Neuronal stem cell (in vitro differentiated cells): ENCODE measurements around the gene NFIB.

Experiments used
- DNase-seq: peaks from one replicate; pipeline ENCODE4 v3.0.0-alpha.2; 2013; ENCODE audit warnings: low spot score
- H2AFZ ChIP-seq: one replicate; pipeline ENCODE4 v1.6.1; 2013; ENCODE audit warnings: mild to moderate bottlenecking, low read length, inconsistent platforms
- H2AK5ac ChIP-seq: 2 replicates; pipeline ENCODE4 v1.6.1; 2013; ENCODE audit warnings: low read depth, mild to moderate bottlenecking, inconsistent platforms, low read length, moderate library complexity, mixed read lengths
- H2BK120ac ChIP-seq: 2 replicates; pipeline ENCODE4 v1.6.1; 2013; ENCODE audit warnings: low read depth, mild to moderate bottlenecking, inconsistent platforms, low read length, moderate library complexity, mixed read lengths
- H2BK12ac ChIP-seq: one replicate; pipeline ENCODE4 v1.6.1; 2013; ENCODE audit warnings: low read length, inconsistent platforms
- H2BK15ac ChIP-seq: 2 replicates; pipeline ENCODE4 v1.6.1; 2013; ENCODE audit warnings: mild to moderate bottlenecking, low read length, inconsistent platforms, mixed read lengths
- H2BK5ac ChIP-seq: one replicate; pipeline ENCODE4 v1.6.1; 2013; ENCODE audit warnings: inconsistent platforms, mild to moderate bottlenecking, low read length, moderate library complexity
- H3K14ac ChIP-seq: one replicate; pipeline ENCODE4 v1.6.1; 2013; ENCODE audit warnings: low read length, inconsistent platforms
- H3K18ac ChIP-seq: 2 replicates; pipeline ENCODE4 v1.6.1; 2013; ENCODE audit warnings: low read length, inconsistent platforms
- H3K23ac ChIP-seq: 2 replicates; pipeline ENCODE4 v1.6.1; 2013; ENCODE audit warnings: low read depth, mild to moderate bottlenecking, mixed read lengths, low read length, inconsistent platforms; ENCODE audit not compliant: poor library complexity
- H3K27ac ChIP-seq: replicated peaks from 3 replicates; pipeline ENCODE4 v1.5.1; 2013; ENCODE audit warnings: low read length, inconsistent platforms
- H3K27me3 ChIP-seq, 3 experiments: 2 replicates each; pipeline ENCODE4 v1.6.1; 2013; ENCODE audit warnings: low read length in 3 of 3, mild to moderate bottlenecking in 2 of 3, inconsistent platforms in 1 of 3, low read depth in 1 of 3, mixed read lengths in 1 of 3, moderate library complexity in 1 of 3; ENCODE audit not compliant: control insufficient read depth in 3 of 3, insufficient read depth in 3 of 3
- H3K36me3 ChIP-seq, 2 donors: replicated peaks in 1 of 2; 2 replicates each; pipeline ENCODE4 v1.6.1; 2013; ENCODE audit warnings: low read length in 2 of 2; ENCODE audit not compliant: control insufficient read depth in 2 of 2, insufficient read depth in 2 of 2
- H3K4ac ChIP-seq: 2 replicates; pipeline ENCODE4 v1.6.1; 2013; ENCODE audit warnings: inconsistent platforms, mild to moderate bottlenecking, low read length, moderate library complexity
- H3K4me1 ChIP-seq, 2 donors: 1 replicate in 1 of 2; 2 replicates in 1 of 2; pipeline ENCODE4 v1.6.1; 2013; ENCODE audit warnings: low read length in 2 of 2, low read depth in 1 of 2; ENCODE audit not compliant: control insufficient read depth in 2 of 2, insufficient read depth in 1 of 2
- H3K4me2 ChIP-seq: one replicate; pipeline ENCODE4 v1.6.1; 2013; ENCODE audit warnings: mild to moderate bottlenecking, low read length, inconsistent platforms; ENCODE audit not compliant: insufficient read depth, poor library complexity, severe bottlenecking
- H3K4me3 ChIP-seq, 2 donors: 2 replicates each; pipeline ENCODE4 v1.5.1; 2013; ENCODE audit warnings: low read length in 2 of 2, mild to moderate bottlenecking in 2 of 2, inconsistent platforms in 1 of 2, moderate library complexity in 1 of 2
- H3K79me1 ChIP-seq: one replicate; pipeline ENCODE4 v1.6.1; 2013; ENCODE audit warnings: low read depth, mild to moderate bottlenecking, inconsistent platforms, low read length, moderate library complexity
- H3K9ac ChIP-seq: one replicate; pipeline ENCODE4 v1.6.1; 2013; ENCODE audit warnings: mild to moderate bottlenecking, low read depth, low read length, inconsistent platforms; ENCODE audit not compliant: poor library complexity
- H3K9me3 ChIP-seq, 2 donors: replicated peaks in 1 of 2; 2 replicates each; pipeline versions ENCODE3 to v1.6.1; 2013; ENCODE audit warnings: low read length in 2 of 2, mild to moderate bottlenecking in 2 of 2, inconsistent platforms in 1 of 2, low read depth in 1 of 2, mixed read lengths in 1 of 2, moderate library complexity in 1 of 2; ENCODE audit not compliant: control insufficient read depth in 2 of 2, insufficient read depth in 1 of 2
- H4K8ac ChIP-seq: one replicate; pipeline ENCODE4 v1.6.1; 2013; ENCODE audit warnings: low read depth, mild to moderate bottlenecking, inconsistent platforms, low read length, moderate library complexity
- H4K91ac ChIP-seq: one replicate; pipeline ENCODE4 v1.6.1; 2013; ENCODE audit warnings: low read length, low read depth, mild to moderate bottlenecking, inconsistent platforms; ENCODE audit not compliant: poor library complexity
- WGBS, 2 donors: extraction: QIAGEN DNeasy Blood & Tissue Kit; methylation state at CpG; one replicate each; pipeline ENCODE4 v1.1.7; 2013; ENCODE audit warnings: missing lambda C conversion rate in 2 of 2, mixed read lengths in 1 of 2; ENCODE audit not compliant: insufficient read length in 2 of 2, insufficient replicate concordance in 1 of 2; ENCODE audit errors: extremely low coverage in 2 of 2; 5-methylcytosine and 5-hydroxymethylcytosine counted together

The NFIB gene

GRCh38 chr9:14220256-14220655 is 93.7 kb downstream of the NFIB start:
- Histone ChIP-seq H3K36me3 (no peaks in the 10 kb centered on the region), H3K79me1 (no peaks in the 10 kb centered on the region), H3K27me3 (no peaks in the 10 kb centered on the region), H2AFZ (no peak overlapping the region), H3K27ac (no peak overlapping the region), H3K4me1 (no peaks in the 10 kb centered on the region), H2BK12ac (no peak overlapping the region), H3K9ac (no peak overlapping the region), H3K4me3 (no peak overlapping the region), H3K9me3 (no peaks in the 10 kb centered on the region), H3K23ac (no peak overlapping the region), H4K91ac (no peak overlapping the region), H3K4ac (no peak overlapping the region), H3K4me2 (no peak overlapping the region), H3K14ac (no peak overlapping the region), H2AK5ac (no peak overlapping the region), H2BK5ac (no peak overlapping the region), H2BK15ac (no peak overlapping the region), H2BK120ac (no peak overlapping the region), H3K18ac (no peak overlapping the region), H4K8ac (no peak overlapping the region)
- no peak for DNase-seq
- no CpG with 5 or more reads among the region's 3 CpGs for whole genome bisulfite sequencing, 2 donors

- no peaks in the 10 kb centered on the region for H3K4me1 ChIP-seq
Observed at GRCh38 chr9:14219850-14220249, 94.1 kb downstream of the NFIB start.

GRCh38 chr9:14218253-14218652 is 95.7 kb downstream of the NFIB start:
- Histone ChIP-seq H3K9me3 (no peaks in the 10 kb centered on the region), H2AFZ (no peak overlapping the region), H3K4me2 (no peak overlapping the region), H3K4me1 (no peaks in the 10 kb centered on the region), H2BK5ac (no peak overlapping the region), H3K9ac (no peak overlapping the region), H3K4ac (no peak overlapping the region), H3K36me3 (no peaks in the 10 kb centered on the region), H2BK12ac (no peak overlapping the region), H4K8ac (no peak overlapping the region), H3K18ac (no peak overlapping the region), H2AK5ac (no peak overlapping the region), H3K23ac (no peak overlapping the region), H2BK120ac (no peak overlapping the region), H3K4me3 (no peak overlapping the region), H4K91ac (no peak overlapping the region), H2BK15ac (no peak overlapping the region), H3K79me1 (no peaks in the 10 kb centered on the region), H3K27ac (no peak overlapping the region), H3K27me3 (no peaks in the 10 kb centered on the region), H3K14ac (no peak overlapping the region)
- no peak for DNase-seq
- WGBS, 2 donors, result no CpG with 5 or more reads among the region's 1 CpG

More at GRCh38 chr9:14219850-14220249, 94.1 kb downstream of the NFIB start:
- Histone ChIP-seq H3K4me3 (no peak overlapping the region), H3K9me3 (no peaks in the 10 kb centered on the region), H3K4me2 (no peak overlapping the region), H2BK5ac (no peak overlapping the region), H2BK120ac (no peak overlapping the region), H3K27me3 (no peaks in the 10 kb centered on the region), H3K14ac (no peak overlapping the region), H2AFZ (no peak overlapping the region), H2BK15ac (no peak overlapping the region), H4K91ac (no peak overlapping the region), H3K23ac (no peak overlapping the region), H2BK12ac (no peak overlapping the region), H3K36me3 (no peaks in the 10 kb centered on the region), H3K4ac (no peak overlapping the region), H3K9ac (no peak overlapping the region), H3K27ac (no peak overlapping the region), H3K18ac (no peak overlapping the region), H2AK5ac (no peak overlapping the region), H4K8ac (no peak overlapping the region), H3K79me1 (no peaks in the 10 kb centered on the region)
- no peak for DNase-seq
- no CpG with 5 or more reads among the region's 4 CpGs for WGBS, 2 donors

- Histone ChIP-seq H2BK5ac (no peak overlapping the region), H3K79me1 (no peaks in the 10 kb centered on the region), H2AK5ac (no peak overlapping the region), H2BK15ac (no peak overlapping the region), H3K36me3 (no peaks in the 10 kb centered on the region), H3K9ac (no peak overlapping the region), H3K18ac (no peak overlapping the region), H3K27ac (no peak overlapping the region), H2AFZ (no peak overlapping the region), H3K4me3 (no peak overlapping the region), H2BK120ac (no peak overlapping the region), H3K4me1 (no peaks in the 10 kb centered on the region), H3K14ac (no peak overlapping the region), H3K9me3 (no peaks in the 10 kb centered on the region), H3K27me3 (no peaks in the 10 kb centered on the region), H3K4me2 (no peak overlapping the region), H4K91ac (no peak overlapping the region), H3K23ac (no peak overlapping the region), H4K8ac (no peak overlapping the region), H3K4ac (no peak overlapping the region), H2BK12ac (no peak overlapping the region)
- WGBS, 2 donors, result no CpG with 5 or more reads among the region's 1 CpG
- no peak for DNase-seq
Observed at GRCh38 chr9:14216612-14217194, 97.2 kb downstream of the NFIB start.
